ENCODE data around the gene WHRN.

WHRN gene

DNA sequence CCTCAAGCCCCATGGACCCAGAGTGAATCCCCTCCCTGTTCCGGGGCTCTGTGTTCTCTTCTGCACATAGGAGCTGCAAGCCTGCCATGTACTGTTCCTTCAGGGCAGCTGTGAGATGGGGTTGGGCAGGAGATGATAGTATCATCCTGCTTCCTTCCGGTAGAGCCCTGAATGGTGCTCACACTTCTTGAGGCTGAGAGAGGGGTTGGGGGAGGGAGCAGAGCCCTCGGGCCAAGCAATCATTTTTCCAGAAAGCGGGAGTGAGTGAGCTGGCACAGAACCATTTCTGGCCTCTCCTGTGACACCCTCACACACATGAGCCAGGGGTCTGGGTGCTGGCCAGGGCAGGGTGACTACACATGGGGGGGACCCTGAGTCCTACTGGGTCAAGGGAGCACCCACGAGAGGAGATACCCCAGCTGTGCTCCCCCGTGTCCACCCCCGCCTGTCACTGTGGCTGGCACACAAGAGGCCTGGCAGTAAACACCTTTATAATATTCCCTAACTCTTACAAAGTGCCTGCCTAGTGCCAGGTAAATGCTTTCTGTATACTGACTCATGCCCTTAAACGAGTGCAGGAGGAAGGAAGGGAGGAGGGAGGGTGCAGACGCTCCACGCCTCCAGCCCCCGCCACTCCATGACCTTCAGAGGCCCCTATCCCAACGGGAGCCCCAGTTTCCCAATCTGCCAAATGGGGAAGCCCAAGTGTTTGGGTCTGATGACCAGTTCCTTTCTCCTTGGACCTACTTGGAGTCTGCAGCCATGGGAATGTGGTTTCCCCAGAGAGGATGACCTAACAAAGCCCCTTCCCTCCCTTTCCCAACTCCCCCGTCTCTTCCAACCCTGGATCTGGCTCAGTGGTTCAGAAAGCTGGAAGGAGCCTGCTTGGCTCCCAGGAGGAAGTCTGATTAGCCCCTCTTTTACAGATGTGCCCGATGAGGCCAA, 133.0 kb downstream of the WHRN start:
- TF ChIP-seq SIN3A (IDR thresholded peaks at IDR 0.05; ENCODE audit: borderline replicate concordance, insufficient read depth, low read length), result no peak
- no peak for TF ChIP-seq TAF1 (IDR thresholded peaks at IDR 0.05; ENCODE audit: borderline replicate concordance, insufficient read depth, low read length)

GRCh38 chr9:114371343-114371944, 133.8 kb downstream of the WHRN start:
- TF ChIP-seq TAF1 (IDR thresholded peaks at IDR 0.05; ENCODE audit: borderline replicate concordance, insufficient read depth, low read length) (no peak), SIN3A (IDR thresholded peaks at IDR 0.05; ENCODE audit: borderline replicate concordance, insufficient read depth, low read length) (no peak), REST (IDR thresholded peaks at IDR 0.05; ENCODE audit: insufficient read depth in 1 of 2, low read depth in 2 of 2, low read length in 2 of 2) (no peak), FOXP2 (optimal IDR thresholded peaks at IDR 0.05; ENCODE audit: borderline replicate concordance, extremely low read depth, extremely low read length, insufficient read depth) (no peak), POLR2AphosphoS5 (IDR thresholded peaks at IDR 0.05; ENCODE audit: low read depth, low read length) (no peak)

- TF ChIP-seq TAF1 (IDR thresholded peaks at IDR 0.05; ENCODE audit: borderline replicate concordance, insufficient read depth, low read length) (no peak), REST (IDR thresholded peaks at IDR 0.05; ENCODE audit: insufficient read depth in 1 of 2, low read depth in 2 of 2, low read length in 2 of 2) (no peak), POLR2AphosphoS5 (IDR thresholded peaks at IDR 0.05; ENCODE audit: low read depth, low read length) (no peak), FOXP2 (optimal IDR thresholded peaks at IDR 0.05; ENCODE audit: borderline replicate concordance, extremely low read depth, extremely low read length, insufficient read depth) (no peak), SIN3A (IDR thresholded peaks at IDR 0.05; ENCODE audit: borderline replicate concordance, insufficient read depth, low read length) (no peak)
Observed at GRCh38 chr9:114370968-114371320, 134.3 kb downstream of the WHRN start.

- TF ChIP-seq REST (IDR thresholded peaks at IDR 0.05; ENCODE audit: insufficient read depth in 1 of 2, low read depth in 2 of 2, low read length in 2 of 2) (no peak), SIN3A (IDR thresholded peaks at IDR 0.05; ENCODE audit: borderline replicate concordance, insufficient read depth, low read length) (no peak), TAF1 (IDR thresholded peaks at IDR 0.05; ENCODE audit: borderline replicate concordance, insufficient read depth, low read length) (no peak), POLR2AphosphoS5 (IDR thresholded peaks at IDR 0.05; ENCODE audit: low read depth, low read length) (no peak), FOXP2 (optimal IDR thresholded peaks at IDR 0.05; ENCODE audit: borderline replicate concordance, extremely low read depth, extremely low read length, insufficient read depth) (no peak)
Observed at GRCh38 chr9:114370251-114370967, 134.9 kb downstream of the WHRN start.
